ENCODE results near the gene UBE2H. TPM values are rescaled to one million over a fixed set of nuclear protein-coding genes. Genes with fewer than 3 reads are reported as not detected.
"Not testable (repeated sequence)": the region's sequence is repeated elsewhere in the genome, so short reads cannot be mapped to it uniquely, and the experiment has no call there.

Gene UBE2H
- total and polyA plus RNA-seq, 2 donors (not counting 1 experiment from before 2014, with no cell fraction given), result 23.3 to 54.1 TPM

DNA sequence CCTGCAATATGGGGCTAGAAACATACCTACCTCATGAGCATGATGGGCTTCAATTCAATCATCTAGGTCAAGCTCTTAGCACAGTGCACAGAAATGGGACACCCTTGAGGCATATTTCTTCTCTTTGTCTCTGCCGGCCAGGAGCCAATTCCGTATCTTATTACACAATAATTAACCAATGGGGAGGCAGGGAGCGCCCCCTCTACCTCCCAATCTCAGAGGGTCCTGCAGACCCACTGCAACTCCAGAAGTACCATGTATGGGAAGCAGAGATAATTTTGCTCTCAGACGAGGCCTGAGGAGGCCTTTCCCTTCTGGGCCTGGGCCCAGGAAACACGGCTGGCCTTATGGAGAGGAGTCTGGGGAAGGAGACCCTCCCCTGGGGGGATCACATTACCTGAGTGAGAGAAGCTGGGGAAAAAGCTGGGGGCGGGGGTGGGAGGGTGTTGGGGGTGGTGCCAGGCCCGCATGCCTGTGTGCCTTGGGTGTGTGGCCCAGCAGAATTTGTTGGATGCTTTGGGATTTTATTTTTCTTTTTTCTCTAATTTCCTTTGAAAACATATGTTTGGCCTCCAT is 155.5 kb downstream of the UBE2H start:
- intact Hi-C loops (cut with micrococcal nuclease), result no loop called here
- Mint-ChIP-seq H3K4me3 (no peak overlapping the region), H3K4me1 (no peaks in the 10 kb centered on the region), H3K9me3 (ENCODE audit: insufficient read depth) (no peaks in the 10 kb centered on the region), H3K27me3 (peaks cover 13% of the 10 kb centered on the region), H3K27ac (no peak overlapping the region)
- 100% methylated on average over 2 of the region's 7 CpGs for WGBS (ENCODE audit: insufficient coverage)
- H3K79me2 ChIP-seq (ENCODE audit: control insufficient read depth, insufficient read depth, low read length), result no peaks in the 10 kb centered on the region
- no peak for DNase-seq
- H3K4me1 ChIP-seq (ENCODE audit: control insufficient read depth in 2 of 2, insufficient read depth in 2 of 2, low read length in 2 of 2), result no peaks in the 10 kb centered on the region
- no peak for ATAC-seq (ENCODE audit: low read depth)
- no peaks in the 10 kb centered on the region for H4K20me1 ChIP-seq (ENCODE audit: control insufficient read depth, insufficient read depth, low read length, poor library complexity, severe bottlenecking)
- H3K27me3 ChIP-seq (replicated peaks in 1 of 4; ENCODE audit: control extremely low read depth in 1 of 4, control insufficient read depth in 3 of 4, insufficient read depth in 4 of 4, low read length in 3 of 4), result no peaks in the 10 kb centered on the region
- POLR2A ChIA-PET, result no interaction called here
- no peak overlapping the region for H3K27ac ChIP-seq (ENCODE audit: low read length in 2 of 2)
- H3K4me3 ChIP-seq (ENCODE audit: control extremely low read depth in 1 of 5, extremely low read depth in 1 of 5, insufficient read depth in 1 of 5, low read depth in 2 of 5, low read length in 4 of 5), result no peak overlapping the region
- H3K4me2 ChIP-seq (replicated peaks; ENCODE audit: low read depth, low read length, poor library complexity, severe bottlenecking), result no peak overlapping the region
- CTCF ChIA-PET, result no interaction called here
- no peaks in the 10 kb centered on the region for H3K9me3 ChIP-seq (ENCODE audit: control extremely low read depth in 1 of 3, control insufficient read depth in 2 of 3, insufficient read depth in 1 of 3, low read length in 2 of 3)
- H3K9ac ChIP-seq (ENCODE audit: low read length), result no peak overlapping the region
- no peak overlapping the region for H2AFZ ChIP-seq (ENCODE audit: insufficient read depth, low read depth, low read length, poor library complexity, severe bottlenecking)
- TF ChIP-seq EZH2 (IDR thresholded peaks at IDR 0.05; ENCODE audit: borderline replicate concordance, insufficient read depth, low read depth, low read length, poor library complexity, severe bottlenecking), result no peak
- TF ChIP-seq, protein P1, sequence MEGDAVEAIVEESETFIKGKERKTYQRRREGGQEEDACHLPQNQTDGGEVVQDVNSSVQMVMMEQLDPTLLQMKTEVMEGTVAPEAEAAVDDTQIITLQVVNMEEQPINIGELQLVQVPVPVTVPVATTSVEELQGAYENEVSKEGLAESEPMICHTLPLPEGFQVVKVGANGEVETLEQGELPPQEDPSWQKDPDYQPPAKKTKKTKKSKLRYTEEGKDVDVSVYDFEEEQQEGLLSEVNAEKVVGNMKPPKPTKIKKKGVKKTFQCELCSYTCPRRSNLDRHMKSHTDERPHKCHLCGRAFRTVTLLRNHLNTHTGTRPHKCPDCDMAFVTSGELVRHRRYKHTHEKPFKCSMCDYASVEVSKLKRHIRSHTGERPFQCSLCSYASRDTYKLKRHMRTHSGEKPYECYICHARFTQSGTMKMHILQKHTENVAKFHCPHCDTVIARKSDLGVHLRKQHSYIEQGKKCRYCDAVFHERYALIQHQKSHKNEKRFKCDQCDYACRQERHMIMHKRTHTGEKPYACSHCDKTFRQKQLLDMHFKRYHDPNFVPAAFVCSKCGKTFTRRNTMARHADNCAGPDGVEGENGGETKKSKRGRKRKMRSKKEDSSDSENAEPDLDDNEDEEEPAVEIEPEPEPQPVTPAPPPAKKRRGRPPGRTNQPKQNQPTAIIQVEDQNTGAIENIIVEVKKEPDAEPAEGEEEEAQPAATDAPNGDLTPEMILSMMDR (IDR thresholded peaks at IDR 0.05), result no peak
- H3K36me3 ChIP-seq (replicated peaks in 1 of 2; ENCODE audit: control extremely low read depth in 1 of 2, control insufficient read depth in 1 of 2, extremely low read depth in 1 of 2, insufficient read depth in 2 of 2, low read length in 1 of 2), result no peaks in the 10 kb centered on the region

DNA sequence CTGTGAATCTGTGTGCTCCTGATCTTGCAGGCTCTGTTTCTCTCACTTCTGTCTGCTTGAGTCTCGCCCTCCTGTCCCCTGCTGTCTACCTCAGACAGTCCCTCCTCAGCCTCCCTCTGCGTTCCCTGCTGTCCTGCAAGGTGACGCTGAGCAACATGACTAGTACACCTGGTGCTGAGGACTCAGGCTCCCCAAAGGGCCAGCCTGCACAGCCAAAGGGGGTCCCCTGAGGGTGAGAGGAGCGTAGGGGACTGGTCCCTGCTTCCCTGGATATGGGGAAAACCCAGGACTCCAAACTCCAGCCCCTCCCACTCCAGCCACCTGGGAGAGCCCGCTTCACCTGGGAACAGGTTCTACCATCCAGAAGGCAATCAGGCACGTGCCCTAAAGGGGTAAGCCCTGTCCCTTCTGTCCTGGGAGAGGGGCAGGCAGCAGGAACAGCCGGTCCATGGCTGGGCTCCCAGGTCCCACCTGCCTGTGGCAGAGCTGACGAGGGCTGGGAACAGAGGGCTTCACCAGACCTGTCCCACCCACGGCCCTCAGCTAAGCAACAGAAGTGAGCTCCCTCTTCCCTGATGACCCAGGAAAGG is 156.5 kb downstream of the UBE2H start:
- Histone ChIP-seq H3K4me3 (ENCODE audit: control extremely low read depth in 1 of 5, extremely low read depth in 1 of 5, insufficient read depth in 1 of 5, low read depth in 2 of 5, low read length in 4 of 5) (no peak overlapping the region), H4K20me1 (ENCODE audit: control insufficient read depth, insufficient read depth, low read length, poor library complexity, severe bottlenecking) (no peaks in the 10 kb centered on the region), H3K36me3 (replicated peaks in 1 of 2; ENCODE audit: control extremely low read depth in 1 of 2, control insufficient read depth in 1 of 2, extremely low read depth in 1 of 2, insufficient read depth in 2 of 2, low read length in 1 of 2) (no peaks in the 10 kb centered on the region), H3K4me1 (ENCODE audit: control insufficient read depth in 2 of 2, insufficient read depth in 2 of 2, low read length in 2 of 2) (no peaks in the 10 kb centered on the region), H3K9ac (ENCODE audit: low read length) (no peak overlapping the region), H3K27ac (ENCODE audit: low read length in 2 of 2) (no peak overlapping the region), H3K79me2 (ENCODE audit: control insufficient read depth, insufficient read depth, low read length) (no peaks in the 10 kb centered on the region), H3K27me3 (replicated peaks in 1 of 4; ENCODE audit: control extremely low read depth in 1 of 4, control insufficient read depth in 3 of 4, insufficient read depth in 4 of 4, low read length in 3 of 4) (peaks cover 0 to 3% (median 0%) of the 10 kb centered on the region in 4 experiments), H3K4me2 (replicated peaks; ENCODE audit: low read depth, low read length, poor library complexity, severe bottlenecking) (no peak overlapping the region), H3K9me3 (ENCODE audit: control extremely low read depth in 1 of 3, control insufficient read depth in 2 of 3, insufficient read depth in 1 of 3, low read length in 2 of 3) (no peaks in the 10 kb centered on the region), H2AFZ (ENCODE audit: insufficient read depth, low read depth, low read length, poor library complexity, severe bottlenecking) (no peak overlapping the region)
- intact Hi-C loops (cut with micrococcal nuclease), result no loop called here
- WGBS (ENCODE audit: insufficient coverage), result 82% methylated on average over 7 of the region's 9 CpGs
- no peak for DNase-seq
- no peaks in the 10 kb centered on the region for H3K4me1 Mint-ChIP-seq
- H3K4me3 Mint-ChIP-seq, result no peak overlapping the region
- TF ChIP-seq EZH2 (IDR thresholded peaks at IDR 0.05; ENCODE audit: borderline replicate concordance, insufficient read depth, low read depth, low read length, poor library complexity, severe bottlenecking), result no peak
- TF ChIP-seq, protein P1 (IDR thresholded peaks at IDR 0.05), result no peak
- ChIA-PET CTCF (no interaction called here), POLR2A (no interaction called here)
- peaks cover 9% of the 10 kb centered on the region for H3K27me3 Mint-ChIP-seq
- no peak for ATAC-seq (ENCODE audit: low read depth)
- no peaks in the 10 kb centered on the region for H3K9me3 Mint-ChIP-seq (ENCODE audit: insufficient read depth)
- H3K27ac Mint-ChIP-seq, result no peak overlapping the region

GRCh38 chr7:129794461-129794860 is 158.3 kb downstream of the UBE2H start:
- H3K9me3 Mint-ChIP-seq (ENCODE audit: insufficient read depth); H3K4me3 ChIP-seq (ENCODE audit: control extremely low read depth in 1 of 5, extremely low read depth in 1 of 5, insufficient read depth in 1 of 5, low read depth in 2 of 5, low read length in 4 of 5); H3K36me3 ChIP-seq (replicated peaks in 1 of 2; ENCODE audit: control extremely low read depth in 1 of 2, control insufficient read depth in 1 of 2, extremely low read depth in 1 of 2, insufficient read depth in 2 of 2, low read length in 1 of 2); H3K9ac ChIP-seq (ENCODE audit: low read length); H3K4me1 ChIP-seq (ENCODE audit: control insufficient read depth in 2 of 2, insufficient read depth in 2 of 2, low read length in 2 of 2); H3K4me1 Mint-ChIP-seq; ATAC-seq (ENCODE audit: low read depth); POLR2A ChIA-PET; intact Hi-C loops (cut with micrococcal nuclease); DNase-seq; H2AFZ ChIP-seq (ENCODE audit: insufficient read depth, low read depth, low read length, poor library complexity, severe bottlenecking); H3K9me3 ChIP-seq (ENCODE audit: control extremely low read depth in 1 of 3, control insufficient read depth in 2 of 3, insufficient read depth in 1 of 3, low read length in 2 of 3); H3K4me2 ChIP-seq (replicated peaks; ENCODE audit: low read depth, low read length, poor library complexity, severe bottlenecking); CTCF ChIA-PET; H4K20me1 ChIP-seq (ENCODE audit: control insufficient read depth, insufficient read depth, low read length, poor library complexity, severe bottlenecking); H3K4me3 Mint-ChIP-seq; H3K79me2 ChIP-seq (ENCODE audit: control insufficient read depth, insufficient read depth, low read length); H3K27ac ChIP-seq (ENCODE audit: low read length in 2 of 2); H3K27ac Mint-ChIP-seq: not testable (repeated sequence)
- WGBS (ENCODE audit: insufficient coverage), result 93% methylated on average over 9 of the region's 9 CpGs
- H3K27me3 Mint-ChIP-seq, result peaks cover 11% of the 10 kb centered on the region
- H3K27me3 ChIP-seq (replicated peaks in 1 of 4; ENCODE audit: control extremely low read depth in 1 of 4, control insufficient read depth in 3 of 4, insufficient read depth in 4 of 4, low read length in 3 of 4), result peaks cover 0 to 10% (median 0%) of the 10 kb centered on the region in 4 experiments
